NCI-H1436 treated with DMSO at 0.1 percent for 48 hours (cell line): ENCODE measurements around the gene CYFIP2.

Source experiments
- DNase-seq: peaks from one replicate; lab custom pipeline; 2025; lab: John Stamatoyannopoulos, UW

CYFIP2 gene

GRCh38 chr5:157258450-157258849, 7.5 kb upstream of the CYFIP2 start:
- DNase-seq = no peak

GRCh38 chr5:157259699-157260098, 6.2 kb upstream of the CYFIP2 start:
- no peak for DNase-seq

GRCh38 chr5:157263496-157264090, 2.3 kb upstream of the CYFIP2 start:
- no peak for DNase-seq

DNA sequence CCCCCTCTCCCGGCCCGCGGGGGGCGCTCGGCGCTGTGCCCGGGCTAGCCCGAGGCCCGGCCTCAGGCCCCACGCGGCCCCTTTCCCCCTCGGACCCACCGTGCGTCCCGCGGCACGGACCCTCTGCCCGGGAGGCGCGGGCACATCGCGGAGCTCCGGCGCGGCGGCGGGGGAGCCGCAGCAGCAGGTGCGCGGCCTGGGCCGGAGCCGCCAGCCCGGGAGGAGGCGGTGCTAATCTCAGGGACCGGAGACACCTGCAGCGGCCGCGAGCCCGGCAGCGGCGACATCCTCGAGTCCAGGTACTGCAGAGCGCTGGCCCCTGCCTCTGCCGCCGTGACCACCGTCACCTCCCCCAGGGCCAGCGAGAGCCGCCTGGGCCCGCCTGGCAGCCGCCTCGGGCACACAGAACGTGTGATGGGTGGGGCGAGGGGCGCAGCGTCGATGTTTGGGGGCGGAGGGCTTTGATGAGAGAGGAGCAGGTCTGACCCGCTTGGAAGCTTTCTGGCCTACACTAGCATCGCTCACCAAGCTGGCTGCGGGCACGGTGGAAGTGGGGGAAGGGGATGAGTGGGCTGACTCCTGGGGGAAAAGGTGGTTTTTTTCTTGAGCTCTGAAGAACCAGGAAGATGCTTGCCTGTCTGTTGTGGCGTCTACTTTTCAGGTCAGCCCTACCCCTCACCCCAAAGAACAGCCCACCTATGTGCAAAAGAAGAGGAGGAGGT, 524 bp downstream of the CYFIP2 start:
- DNase-seq = no peak

- no peak for DNase-seq
Observed at GRCh38 chr5:157267025-157267424, 1.1 kb downstream of the CYFIP2 start.

GRCh38 chr5:157267761-157268480, 2.0 kb downstream of the CYFIP2 start:
- DNase-seq = no peak

DNA sequence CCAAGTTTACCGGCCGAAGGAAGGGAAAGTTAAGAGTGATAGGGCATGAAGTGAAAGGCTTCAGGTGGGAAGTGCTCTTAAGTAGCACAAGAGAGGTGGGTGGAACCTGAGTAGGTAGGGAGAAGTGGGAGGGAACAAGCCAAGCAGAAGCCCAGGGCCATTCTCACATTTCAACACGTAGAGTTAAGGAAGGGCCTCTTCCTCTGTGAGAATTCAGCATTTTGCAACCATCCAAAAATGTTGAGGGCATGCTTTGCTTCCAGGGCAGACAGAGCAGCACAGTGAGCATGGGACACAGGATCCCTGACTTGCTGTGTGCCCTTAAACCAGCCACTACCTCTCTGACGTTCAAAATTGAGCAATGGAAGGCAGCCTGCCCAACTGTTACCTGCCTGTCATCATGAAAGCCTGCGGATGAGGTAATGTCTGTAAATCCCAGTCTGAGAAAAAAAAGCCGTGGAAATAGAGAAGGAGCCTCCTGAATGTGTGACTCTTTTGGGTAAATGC, 3.3 kb downstream of the CYFIP2 start:
- no peak for DNase-seq

GRCh38 chr5:157269761-157270272, 3.9 kb downstream of the CYFIP2 start:
- DNase-seq = no peak

DNA sequence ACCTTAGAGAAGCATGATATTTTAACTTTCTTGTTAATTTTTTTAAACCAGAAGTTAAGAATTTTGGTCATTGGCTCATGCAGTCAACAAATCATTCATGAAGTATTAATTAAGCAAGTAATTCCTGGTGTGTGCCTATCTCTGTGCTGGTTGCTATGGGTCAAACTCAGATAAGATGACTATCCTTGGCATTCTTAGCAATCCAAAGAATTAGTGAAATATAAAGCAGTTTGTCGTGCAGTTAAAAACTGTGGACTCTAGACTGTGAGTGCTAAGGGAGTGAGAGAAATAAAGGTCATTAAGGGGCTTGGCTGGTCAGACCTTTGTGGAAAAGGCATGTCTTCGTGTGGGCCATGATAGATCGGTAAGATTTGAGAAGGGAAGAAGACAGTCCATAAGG, 4.8 kb downstream of the CYFIP2 start:
- no peak for DNase-seq

DNA sequence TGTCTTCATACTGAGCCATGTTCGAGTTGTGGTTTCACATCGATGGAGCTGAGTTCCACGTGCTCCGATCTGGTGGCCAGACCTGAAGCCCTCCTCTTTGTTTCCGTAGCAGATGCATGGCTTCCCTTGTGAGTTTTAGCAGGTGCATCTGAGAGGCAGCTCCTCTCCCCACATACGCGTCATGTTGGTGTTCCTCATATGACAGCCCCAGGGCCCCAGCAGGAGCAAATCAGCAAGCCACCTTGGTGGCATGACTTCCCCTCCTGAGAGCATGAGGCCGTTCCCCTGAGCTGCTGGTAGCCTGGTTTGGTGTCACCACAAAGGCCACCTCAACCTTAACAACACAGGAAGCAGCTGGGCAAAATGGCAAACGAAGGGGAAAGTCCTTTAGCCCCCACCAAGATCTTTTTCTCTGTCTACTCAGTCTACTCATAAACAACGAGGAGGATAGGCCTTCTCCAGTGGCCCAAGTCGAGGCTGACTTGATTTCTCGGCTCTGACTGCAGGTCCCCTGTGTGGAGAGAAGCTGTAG, 5.9 kb downstream of the CYFIP2 start:
- no peak for DNase-seq

DNA sequence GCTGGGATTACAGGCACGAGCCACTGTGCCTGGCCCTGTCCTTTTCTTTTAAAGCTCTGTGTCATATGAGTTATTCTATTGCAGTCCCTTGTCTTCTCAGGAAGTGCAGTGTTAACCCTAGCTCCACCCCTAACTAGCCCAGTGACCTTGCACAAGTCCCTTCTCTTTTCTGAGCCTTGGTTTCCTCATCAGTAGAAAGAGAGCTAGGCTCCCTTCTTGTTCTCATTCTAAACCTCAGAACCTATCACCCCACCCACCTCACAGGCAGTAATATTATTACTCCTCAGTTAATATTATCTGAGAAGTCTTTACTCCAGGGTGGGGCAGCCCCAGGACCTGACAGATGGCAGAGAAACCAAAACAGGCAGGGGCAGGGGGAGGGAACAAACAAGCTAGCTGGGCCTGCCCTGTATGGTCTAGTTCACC, 7.2 kb downstream of the CYFIP2 start:
- no peak for DNase-seq

DNA sequence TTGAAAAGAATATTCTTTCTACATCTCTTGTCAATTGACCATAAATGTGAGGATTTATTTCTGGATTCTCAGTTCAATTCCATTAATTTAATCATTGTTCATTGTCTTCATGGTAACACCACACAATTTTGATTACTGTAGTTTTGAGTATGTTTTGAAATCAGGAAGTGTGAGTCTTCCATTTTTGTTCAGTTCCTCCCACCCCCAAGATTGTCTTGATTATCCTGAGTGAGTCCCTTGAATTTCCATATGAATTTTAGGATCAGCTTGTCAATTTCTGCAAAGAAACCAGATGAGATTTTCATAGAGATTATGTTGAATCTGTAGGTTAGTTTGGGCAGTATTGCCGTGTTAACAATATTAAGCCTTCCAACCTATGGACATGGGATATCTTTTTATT, 9.5 kb downstream of the CYFIP2 start:
- DNase-seq = no peak

GRCh38 chr5:157278319-157279037, 12.6 kb downstream of the CYFIP2 start:
- DNase-seq = no peak

DNA sequence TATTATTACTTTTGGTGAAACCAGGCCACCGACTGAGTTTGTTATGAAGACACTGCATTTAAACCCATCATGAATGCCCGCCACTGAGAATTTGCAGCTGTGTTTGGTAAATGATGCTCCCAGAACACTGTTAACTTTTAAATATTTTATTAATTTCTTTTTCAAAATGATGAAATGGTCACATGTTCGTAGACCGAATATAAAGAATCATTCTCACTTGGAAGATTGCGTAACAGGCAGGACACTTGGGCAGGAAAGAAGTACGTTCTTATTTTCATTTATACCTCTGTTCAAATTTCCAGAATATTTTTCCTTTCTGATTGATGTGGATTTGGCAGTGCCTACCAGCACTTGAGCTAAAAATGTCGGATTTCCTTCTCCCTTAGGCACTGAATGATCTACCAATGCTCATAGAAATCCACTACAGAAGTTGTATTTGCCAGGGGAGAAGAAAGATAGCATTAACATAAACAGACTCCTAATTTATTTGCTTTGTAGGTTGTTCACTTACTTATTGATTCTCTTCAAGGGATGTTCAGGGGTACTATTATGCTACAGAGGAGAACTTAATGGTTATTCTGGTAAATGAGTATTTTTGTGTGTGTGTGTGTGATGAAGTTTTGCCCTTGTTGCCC, 13.8 kb downstream of the CYFIP2 start:
- DNase-seq = no peak

GRCh38 chr5:157280927-157281326, 15.0 kb downstream of the CYFIP2 start:
- DNase-seq = no peak

DNA sequence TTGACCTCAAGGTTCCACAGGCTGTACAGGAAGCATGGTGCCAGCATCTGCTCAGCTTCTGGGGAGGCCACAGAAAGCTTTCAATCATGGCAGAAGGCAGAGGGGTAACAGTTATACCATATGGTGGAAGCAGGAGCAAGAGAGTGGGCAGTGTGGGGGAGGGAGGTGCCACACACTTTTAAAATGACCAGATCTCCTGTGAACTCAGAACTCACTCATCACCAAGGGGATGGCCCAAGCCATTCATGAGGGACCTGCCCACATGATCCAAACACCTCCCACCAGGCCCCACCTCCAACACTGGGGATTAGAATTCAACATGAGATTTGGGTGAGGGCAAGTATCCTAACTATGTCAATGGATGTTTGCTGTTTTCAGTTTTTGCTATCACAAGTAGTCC, 16.2 kb downstream of the CYFIP2 start:
- DNase-seq = no peak

- DNase-seq = no peak
Observed at GRCh38 chr5:157283434-157283833, 17.5 kb downstream of the CYFIP2 start.

DNA sequence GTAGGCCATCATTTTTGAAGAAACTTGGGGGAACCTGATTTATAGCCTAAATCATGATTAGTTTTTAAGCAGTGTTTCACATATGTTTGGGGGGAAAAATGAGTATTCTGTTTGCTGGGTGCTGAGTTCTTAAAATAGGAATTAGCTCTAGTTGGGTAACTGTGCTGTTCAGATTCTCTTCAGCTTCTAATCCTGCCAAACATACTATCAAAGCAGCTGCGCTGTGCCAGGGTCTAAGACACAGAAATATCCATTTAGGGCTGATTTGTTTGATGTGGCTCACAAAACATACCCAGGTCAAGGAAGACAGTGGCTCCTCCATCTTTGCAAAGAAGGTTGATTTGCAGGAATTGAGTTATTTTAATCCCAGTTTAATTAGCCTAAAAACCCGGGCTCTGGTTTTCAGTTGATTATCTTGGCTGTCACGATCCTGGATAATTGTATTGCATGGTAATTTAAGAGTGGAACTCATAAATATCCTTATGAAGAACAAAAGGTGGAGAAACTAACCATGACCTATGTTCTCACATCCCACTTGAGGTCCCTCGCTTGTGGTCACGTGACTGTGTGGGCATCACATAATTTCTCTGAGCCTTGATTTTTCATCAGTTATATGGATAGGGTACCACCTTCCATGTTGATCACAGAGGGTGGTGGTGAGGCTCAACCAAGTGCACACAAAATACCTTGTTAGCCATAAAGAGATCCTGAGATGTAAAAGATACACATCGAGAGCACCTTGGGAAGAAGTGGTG, 18.7 kb downstream of the CYFIP2 start:
- DNase-seq = no peak

DNA sequence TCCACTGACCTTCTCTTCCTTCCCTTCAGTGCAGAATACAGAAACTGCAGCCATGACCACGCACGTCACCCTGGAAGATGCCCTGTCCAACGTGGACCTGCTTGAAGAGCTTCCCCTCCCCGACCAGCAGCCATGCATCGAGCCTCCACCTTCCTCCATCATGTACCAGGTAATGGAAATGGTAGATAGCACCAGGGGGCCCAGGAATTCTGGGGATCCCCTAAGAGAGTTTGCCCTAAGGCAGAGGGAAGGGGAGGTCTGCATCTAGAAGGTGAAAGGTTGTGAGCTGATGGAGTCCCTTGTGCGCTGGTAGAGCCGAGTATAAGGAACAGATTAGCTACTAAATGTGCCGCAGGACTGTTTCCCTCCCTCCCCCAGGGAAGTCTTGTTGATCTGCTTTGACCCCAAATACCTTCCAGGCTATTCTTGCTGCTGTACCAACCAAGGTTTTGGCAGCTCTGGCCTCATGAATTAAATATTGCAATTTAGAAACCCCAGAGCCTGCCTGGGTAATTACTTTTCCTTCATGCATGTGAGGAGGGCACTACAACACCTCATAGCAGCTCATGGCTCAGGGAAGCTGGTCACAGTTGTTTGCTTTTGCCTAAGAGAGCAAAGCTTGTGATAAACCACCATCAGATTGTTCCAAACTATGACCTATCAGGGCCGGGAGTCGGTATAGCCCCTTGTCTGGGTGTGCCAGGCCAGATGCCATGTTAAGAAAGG, 19.6 kb downstream of the CYFIP2 start:
- no peak for DNase-seq

DNA sequence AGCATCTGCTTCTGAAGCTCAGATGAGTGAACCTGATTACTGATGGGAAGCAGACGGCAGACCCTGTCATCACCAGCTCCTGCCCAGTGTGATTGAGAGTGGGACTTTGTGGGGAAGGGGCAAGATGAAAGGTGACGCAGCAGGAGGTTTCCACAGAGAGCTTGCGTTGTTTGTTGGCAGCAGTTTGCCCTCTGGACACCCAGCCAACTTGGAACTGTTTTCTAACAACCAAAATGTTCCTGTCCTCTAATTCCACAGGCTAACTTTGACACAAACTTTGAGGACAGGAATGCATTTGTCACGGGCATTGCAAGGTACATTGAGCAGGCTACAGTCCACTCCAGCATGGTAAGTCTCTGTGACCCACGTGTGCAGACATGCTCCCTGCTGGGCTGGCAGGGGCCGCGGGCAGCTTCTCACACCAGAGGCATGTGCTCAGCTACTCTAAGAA, 20.9 kb downstream of the CYFIP2 start:
- no peak for DNase-seq
